GM12878 (cell line): ENCODE results near the gene GARIN5A. TPM values are rescaled to one million over a fixed set of nuclear protein-coding genes. Genes with fewer than 3 reads are reported as not detected.

Experiments used
- ATAC-seq: fragments of 200-7000 bp; cut with Tn5 transposase; 3 replicates; pipeline ENCODE4 v1.9.1; 2020; ENCODE audit warnings: mild to moderate bottlenecking, moderate library complexity
- BruUV-seq: library from RNA; stranded (reverse); fragments of 400-500 nt; replicated peaks from 2 replicates; lab custom pipeline; 2021; lab: Mats Ljungman, UMichigan
- CTCF ChIA-PET: fragments of 300-600 bp; sonication (Branson Sonifier 250); formaldehyde crosslinking; extraction: SDS; loops from one replicate; lab custom pipeline; 2021; ENCODE audit warnings: inconsistent platforms; lab: Yijun Ruan, JAX
- POLR2A ChIA-PET: fragments of 350-600 bp; formaldehyde crosslinking; extraction: SDS; loops from one replicate; lab custom pipeline; 2021; ENCODE audit warnings: inconsistent platforms; lab: Charles Lee
- RAD21 ChIA-PET: fragments of 300-600 bp; sonication (Branson Sonifier 250); formaldehyde crosslinking; loops from one replicate; lab custom pipeline; 2023; ENCODE audit warnings: antibody characterized with exemption; ENCODE audit not compliant: unreplicated experiment; lab: Charles Lee
- SMC1A ChIA-PET: fragments of 300-600 bp; sonication (Branson Sonifier 250); formaldehyde crosslinking; loops from one replicate; lab custom pipeline; 2023; ENCODE audit not compliant: unreplicated experiment, uncharacterized antibody; lab: Charles Lee
- DNase-seq: peaks from one replicate; pipeline ENCODE4 v3.0.0-alpha.2; 2011; ENCODE audit warnings: low read depth, low spot score
- FAIRE-seq: peaks from 3 replicates; lab custom pipeline; 2011; peaks lifted over from hg19 to GRCh38; lab: Jason Lieb, UNC
- H2AFZ ChIP-seq: 2 replicates; pipeline ENCODE4 v1.6.0; 2011; ENCODE audit warnings: low read depth, low read length, control low read depth; ENCODE audit not compliant: control insufficient read depth
- H3K27ac ChIP-seq: 2 replicates; pipeline ENCODE4 v1.5.1; 2011; ENCODE audit warnings: control low read depth; ENCODE audit not compliant: control insufficient read depth, insufficient read depth
- H3K27me3 ChIP-seq, 2 experiments: replicated peaks in 1 of 2; 2 replicates each; pipeline versions ENCODE4 v1.6.0 to v1.6.1; 2011; ENCODE audit warnings: low read length in 1 of 2; ENCODE audit not compliant: control insufficient read depth in 2 of 2, insufficient read depth in 2 of 2
- H3K36me3 ChIP-seq, 2 experiments: 2 replicates each; pipeline ENCODE4 v1.5.1; 2011; ENCODE audit warnings: low read length in 1 of 2; ENCODE audit not compliant: control insufficient read depth in 2 of 2, insufficient read depth in 2 of 2
- H3K4me1 ChIP-seq: 2 replicates; pipeline ENCODE4 v1.6.1; 2011; ENCODE audit warnings: mild to moderate bottlenecking, low read length, moderate library complexity, mixed read lengths; ENCODE audit not compliant: control insufficient read depth, insufficient read depth
- H3K4me2 ChIP-seq: 2 replicates; pipeline ENCODE4 v1.6.0; 2011; ENCODE audit warnings: control low read depth; ENCODE audit not compliant: control insufficient read depth, insufficient read depth
- H3K4me3 ChIP-seq: fragments of 200-600 bp; sonication (generic); 2 replicates; pipeline ENCODE4 v1.5.1; 2016
- H3K79me2 ChIP-seq: 2 replicates; pipeline ENCODE4 v1.6.0; 2011; ENCODE audit warnings: low read length; ENCODE audit not compliant: control insufficient read depth, insufficient read depth
- H3K9ac ChIP-seq: 2 replicates; pipeline ENCODE4 v1.8.0; 2011; ENCODE audit warnings: low read length, control low read depth, mixed read lengths; ENCODE audit not compliant: control insufficient read depth, insufficient read depth
- H3K9me3 ChIP-seq: replicated peaks from 3 replicates; pipeline ENCODE4 v1.5.1; 2011; ENCODE audit warnings: mild to moderate bottlenecking, low read length; ENCODE audit not compliant: control insufficient read depth, insufficient read depth
- H4K20me1 ChIP-seq: 2 replicates; pipeline ENCODE4 v1.6.0; 2011; ENCODE audit not compliant: control insufficient read depth, insufficient read depth
- RAD21 ChIP-seq: IDR thresholded peaks from 2 replicates; pipeline ENCODE4 v1.6.1; 2011; ENCODE audit warnings: mild to moderate bottlenecking, low read depth, low read length, moderate library complexity; ENCODE audit not compliant: insufficient read depth
- WGBS: methylation state at CpG from one replicate; pipeline ENCODE4 v1.1.6; 2016; ENCODE audit warnings: low lambda C conversion rate; ENCODE audit not compliant: insufficient replicate concordance, insufficient coverage; ENCODE audit errors: missing lambda C conversion rate; 5-methylcytosine and 5-hydroxymethylcytosine counted together
- in situ Hi-C: fragments of 300-500 bp; cut with MboI; formaldehyde crosslinking; loops from 9 replicates; pipeline ENCODE4 v1.14.3; 2018; ENCODE audit warnings: mixed read lengths
- intact Hi-C: fragments of 100-400 bp; cut with micrococcal nuclease; formaldehyde crosslinking; loops from one replicate; pipeline ENCODE4 v1.14.2; 2022; ENCODE audit not compliant: unreplicated experiment
- polyA plus RNA-seq, 11 experiments: library from polyadenylated mRNA; depleted of rRNA in 4 of 11; unstranded in 6 of 11; stranded (reverse) in 5 of 11; fragments of >200 nt; fragmentation: Nextera tagmentation in 4 of 11; fragmentation: Illumina TruSeq in 1 of 11; extraction: Ambion mirVana in 4 of 11; extraction: Trizol in 1 of 11; gene quantifications; 1 replicate in 1 of 11; 2 replicates in 10 of 11; pipeline versions ENCODE4 v1.2.1 to v1.2.3, GENCODE V29; 2011 to 2016; ENCODE audit warnings: inconsistent platforms in 2 of 11, missing spikeins in 2 of 11, low read depth in 1 of 11
- total RNA-seq, 4 experiments: library from RNA; depleted of rRNA in 3 of 4; stranded (reverse); fragments of >200 nt in 3 of 4; fragmentation: Illumina TruSeq in 1 of 4; extraction: Trizol in 1 of 4; gene quantifications; 2 replicates each; pipeline versions ENCODE4 v1.2.1 to v1.2.3, GENCODE V29; 2013 to 2021
- TF ChIP-seq, protein P1 (sequence below): fragments of 450-650 bp; IDR thresholded peaks from 2 replicates; pipeline ENCODE4 v1.6.1; 2016; ENCODE audit warnings: mild to moderate bottlenecking, moderate library complexity, borderline replicate concordance

The GARIN5A gene
- total and polyA plus RNA-seq, 10 of the 15 experiments (the other 5 are each of a cell fraction or from before 2014, with no cell fraction given), result 0.18 to 1.2 (median 0.24) TPM; not detected in 6

DNA sequence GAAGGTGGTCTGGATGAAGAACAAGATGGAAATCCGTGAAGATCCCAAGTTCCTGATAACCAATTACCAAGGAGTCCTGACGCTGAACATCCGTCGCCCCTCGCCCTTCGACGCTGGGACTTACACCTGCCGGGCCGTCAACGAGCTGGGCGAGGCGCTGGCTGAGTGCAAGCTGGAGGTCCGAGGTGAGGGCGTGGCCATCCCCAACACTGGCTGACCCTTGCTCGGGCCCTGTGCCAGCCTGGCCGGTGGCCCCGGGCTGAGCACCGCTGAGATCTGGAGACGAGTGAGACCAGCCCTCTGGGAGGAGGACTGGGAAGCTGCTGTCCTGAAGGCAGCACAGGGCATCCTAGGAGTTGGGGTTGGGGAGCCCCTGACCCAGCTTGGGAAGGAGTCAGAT is 12.3 kb downstream of the GARIN5A start:
- no peak for ATAC-seq
- intact Hi-C loops, result no loop called here

DNA sequence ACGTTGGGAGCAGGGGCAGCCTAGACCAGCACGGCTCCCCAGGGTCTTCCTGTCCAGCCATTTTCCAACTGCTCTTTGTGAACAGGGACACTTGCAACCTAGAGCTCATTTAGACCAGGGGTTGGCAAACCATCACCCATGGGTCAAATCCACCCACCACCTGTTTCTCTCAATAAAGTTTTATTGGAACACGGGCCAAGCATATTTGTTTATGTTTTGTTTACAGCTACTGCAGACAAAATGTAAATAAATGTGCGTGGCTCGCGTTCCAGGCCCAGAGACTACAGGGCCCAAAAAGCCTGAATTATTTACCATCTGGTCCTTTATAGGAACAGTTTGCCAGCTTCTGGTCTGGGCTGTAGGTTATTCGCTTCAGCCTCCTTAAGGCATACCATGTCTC is 13.7 kb downstream of the GARIN5A start:
- in situ Hi-C loops, result loop anchor here (5.0 kb wide), 1 partner anchor 96 kb away; the partner anchor contains the start of gene NAPSA
- POLR2A ChIA-PET, result interaction anchor here (0.6 to 1.1 kb wide), 2 partner anchors 10 to 94 kb away, joined by 3 to 4 read pairs; no protein-coding TSS in a partner anchor

More for the DNA sequence above, 12.3 kb downstream of the GARIN5A start:
- H4K20me1 ChIP-seq, result no peaks in the 10 kb centered on the region
- no TSS peak for BruUV-seq
- RAD21 ChIA-PET, result interaction anchor here (1.0 to 1.3 kb wide), 2 partner anchors 96 to 107 kb away, joined by 3 read pairs; no protein-coding TSS in a partner anchor
- 55% methylated on average over 19 of the region's 19 CpGs for WGBS
- POLR2A ChIA-PET, result interaction anchor here (0.6 kb wide), 1 partner anchor 48 kb away, joined by 4 read pairs; no protein-coding TSS in a partner anchor
- no peak for TF ChIP-seq RAD21
- TF ChIP-seq, all 136 proteins: peak for 0
- Histone ChIP-seq H3K27me3 (no peaks in the 10 kb centered on the region), H2AFZ (no peak overlapping the region), H3K4me2 (no peak overlapping the region), H3K4me3 (no peak overlapping the region), H3K79me2 (no peaks in the 10 kb centered on the region), H3K36me3 (no peaks in the 10 kb centered on the region), H3K9ac (no peak overlapping the region), H3K27ac (no peak overlapping the region), H3K4me1 (peaks cover 20% of the 10 kb centered on the region), H3K9me3 (no peaks in the 10 kb centered on the region)
- no peak for FAIRE-seq
- SMC1A ChIA-PET, result no interaction called here
- CTCF ChIA-PET, result interaction anchor here (0.8 to 1.7 kb wide), 3 partner anchors 15 to 107 kb away, joined by 3 to 5 read pairs (median 3); partner anchors contain the start of gene JOSD2
- DNase-seq, result no peak
- in situ Hi-C loops, result loop anchor here (5.0 kb wide), 1 partner anchor 97 kb away; the partner anchor contains the start of gene NAPSA

More for the DNA sequence above, 13.7 kb downstream of the GARIN5A start:
- intact Hi-C loops, result no loop called here
- no peak for ATAC-seq
- no peaks in the 10 kb centered on the region for H3K27me3 ChIP-seq
- no peak overlapping the region for H3K4me2 ChIP-seq
- ChIA-PET RAD21 (interaction anchor here (1.0 to 3.9 kb wide), 7 partner anchors 31 to 106 kb away, joined by 3 to 72 read pairs (median 4); partner anchors contain the start of genes MYBPC2 and NR1H2), SMC1A (interaction anchor here (0.6 to 4.6 kb wide), 6 partner anchors 29 to 105 kb away, joined by 3 to 68 read pairs (median 4); partner anchors contain the start of gene NR1H2)
- no peaks in the 10 kb centered on the region for H3K36me3 ChIP-seq
- BruUV-seq, result no TSS peak
- no peak overlapping the region for H3K27ac ChIP-seq
- no peaks in the 10 kb centered on the region for H3K9me3 ChIP-seq
- no peak overlapping the region for H3K9ac ChIP-seq
- no peak overlapping the region for H2AFZ ChIP-seq
- WGBS, result 51% methylated on average over 7 of the region's 7 CpGs
- DNase-seq, result no peak
- H3K4me1 ChIP-seq, result peaks cover 20% of the 10 kb centered on the region
- H4K20me1 ChIP-seq, result no peaks in the 10 kb centered on the region
- H3K4me3 ChIP-seq, result no peak overlapping the region
- H3K79me2 ChIP-seq, result no peaks in the 10 kb centered on the region
- TF ChIP-seq RAD21, result no peak
- TF ChIP-seq, protein P1, sequence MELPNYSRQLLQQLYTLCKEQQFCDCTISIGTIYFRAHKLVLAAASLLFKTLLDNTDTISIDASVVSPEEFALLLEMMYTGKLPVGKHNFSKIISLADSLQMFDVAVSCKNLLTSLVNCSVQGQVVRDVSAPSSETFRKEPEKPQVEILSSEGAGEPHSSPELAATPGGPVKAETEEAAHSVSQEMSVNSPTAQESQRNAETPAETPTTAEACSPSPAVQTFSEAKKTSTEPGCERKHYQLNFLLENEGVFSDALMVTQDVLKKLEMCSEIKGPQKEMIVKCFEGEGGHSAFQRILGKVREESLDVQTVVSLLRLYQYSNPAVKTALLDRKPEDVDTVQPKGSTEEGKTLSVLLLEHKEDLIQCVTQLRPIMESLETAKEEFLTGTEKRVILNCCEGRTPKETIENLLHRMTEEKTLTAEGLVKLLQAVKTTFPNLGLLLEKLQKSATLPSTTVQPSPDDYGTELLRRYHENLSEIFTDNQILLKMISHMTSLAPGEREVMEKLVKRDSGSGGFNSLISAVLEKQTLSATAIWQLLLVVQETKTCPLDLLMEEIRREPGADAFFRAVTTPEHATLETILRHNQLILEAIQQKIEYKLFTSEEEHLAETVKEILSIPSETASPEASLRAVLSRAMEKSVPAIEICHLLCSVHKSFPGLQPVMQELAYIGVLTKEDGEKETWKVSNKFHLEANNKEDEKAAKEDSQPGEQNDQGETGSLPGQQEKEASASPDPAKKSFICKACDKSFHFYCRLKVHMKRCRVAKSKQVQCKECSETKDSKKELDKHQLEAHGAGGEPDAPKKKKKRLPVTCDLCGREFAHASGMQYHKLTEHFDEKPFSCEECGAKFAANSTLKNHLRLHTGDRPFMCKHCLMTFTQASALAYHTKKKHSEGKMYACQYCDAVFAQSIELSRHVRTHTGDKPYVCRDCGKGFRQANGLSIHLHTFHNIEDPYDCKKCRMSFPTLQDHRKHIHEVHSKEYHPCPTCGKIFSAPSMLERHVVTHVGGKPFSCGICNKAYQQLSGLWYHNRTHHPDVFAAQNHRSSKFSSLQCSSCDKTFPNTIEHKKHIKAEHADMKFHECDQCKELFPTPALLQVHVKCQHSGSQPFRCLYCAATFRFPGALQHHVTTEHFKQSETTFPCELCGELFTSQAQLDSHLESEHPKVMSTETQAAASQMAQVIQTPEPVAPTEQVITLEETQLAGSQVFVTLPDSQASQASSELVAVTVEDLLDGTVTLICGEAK, result peak; percentile 79
- TF ChIP-seq, all 136 proteins: peak for 1
- CTCF ChIA-PET, result interaction anchor here (0.8 to 4.6 kb wide), 7 partner anchors 16 to 112 kb away, joined by 3 to 167 read pairs (median 5); partner anchors contain the start of gene NAPSA
- FAIRE-seq, result no peak
